Coronary artery (tissue), 2 donors: ENCODE measurements around the gene ATP2C2.
"Not testable (repeated sequence)": the region's sequence is repeated elsewhere in the genome, so short reads cannot be mapped to it uniquely, and the experiment has no call there.

Experiments
- DNase-seq: peaks from one replicate; pipeline ENCODE4 v3.0.0-alpha.2; 2017; ENCODE audit warnings: low spot score
- H3K27ac ChIP-seq, 2 donors: fragments of 200-600 bp; sonication (generic); one replicate each; pipeline ENCODE4 v1.5.1; 2016 to 2019
- H3K4me3 ChIP-seq: fragments of 200-600 bp; sonication (generic); 2 replicates; pipeline ENCODE4 v1.5.1; 2016; ENCODE audit warnings: mild to moderate bottlenecking, moderate library complexity
- TF ChIP-seq, protein P1 (sequence below): fragments of 200-600 bp; sonication (generic); IDR thresholded peaks from one replicate; pipeline ENCODE4 v1.5.1; 2019; ENCODE audit warnings: antibody characterized with exemption

Gene ATP2C2

DNA sequence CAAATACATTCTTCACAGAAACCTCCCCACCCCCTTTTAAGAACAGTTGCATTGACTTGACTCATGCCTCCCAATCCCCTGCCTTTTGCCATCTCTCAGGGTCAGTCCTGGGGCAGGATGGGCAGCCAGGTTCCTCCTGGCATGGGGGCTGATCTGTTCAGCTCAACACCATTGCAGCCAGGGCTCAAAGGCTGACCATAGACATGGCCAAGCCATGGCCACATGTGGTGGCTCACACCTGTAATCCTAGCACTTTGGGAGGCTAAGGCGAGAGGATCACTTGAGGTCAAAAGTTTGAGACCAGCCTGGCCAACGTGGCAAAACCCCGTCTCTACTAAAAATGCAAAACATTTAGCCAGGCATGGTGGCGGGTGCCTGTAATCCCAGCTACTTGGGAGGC, 14.1 kb downstream of the ATP2C2 start:
- Histone ChIP-seq H3K4me3 (no peak overlapping the region), H3K27ac (no peak overlapping the region)
- no peak for DNase-seq
- TF ChIP-seq, protein P1, sequence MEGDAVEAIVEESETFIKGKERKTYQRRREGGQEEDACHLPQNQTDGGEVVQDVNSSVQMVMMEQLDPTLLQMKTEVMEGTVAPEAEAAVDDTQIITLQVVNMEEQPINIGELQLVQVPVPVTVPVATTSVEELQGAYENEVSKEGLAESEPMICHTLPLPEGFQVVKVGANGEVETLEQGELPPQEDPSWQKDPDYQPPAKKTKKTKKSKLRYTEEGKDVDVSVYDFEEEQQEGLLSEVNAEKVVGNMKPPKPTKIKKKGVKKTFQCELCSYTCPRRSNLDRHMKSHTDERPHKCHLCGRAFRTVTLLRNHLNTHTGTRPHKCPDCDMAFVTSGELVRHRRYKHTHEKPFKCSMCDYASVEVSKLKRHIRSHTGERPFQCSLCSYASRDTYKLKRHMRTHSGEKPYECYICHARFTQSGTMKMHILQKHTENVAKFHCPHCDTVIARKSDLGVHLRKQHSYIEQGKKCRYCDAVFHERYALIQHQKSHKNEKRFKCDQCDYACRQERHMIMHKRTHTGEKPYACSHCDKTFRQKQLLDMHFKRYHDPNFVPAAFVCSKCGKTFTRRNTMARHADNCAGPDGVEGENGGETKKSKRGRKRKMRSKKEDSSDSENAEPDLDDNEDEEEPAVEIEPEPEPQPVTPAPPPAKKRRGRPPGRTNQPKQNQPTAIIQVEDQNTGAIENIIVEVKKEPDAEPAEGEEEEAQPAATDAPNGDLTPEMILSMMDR: no peak

- TF ChIP-seq, protein P1: no peak
- Histone ChIP-seq H3K27ac (no peak overlapping the region), H3K4me3 (no peak overlapping the region)
- no peak for DNase-seq
These were observed 14.8 kb downstream of the ATP2C2 start for GRCh38 chr16:84383106-84383505.

GRCh38 chr16:84386047-84386446, 17.7 kb downstream of the ATP2C2 start:
- Histone ChIP-seq H3K27ac (no peak overlapping the region), H3K4me3 (no peak overlapping the region)
- DNase-seq: no peak
- TF ChIP-seq, protein P1: no peak

DNA sequence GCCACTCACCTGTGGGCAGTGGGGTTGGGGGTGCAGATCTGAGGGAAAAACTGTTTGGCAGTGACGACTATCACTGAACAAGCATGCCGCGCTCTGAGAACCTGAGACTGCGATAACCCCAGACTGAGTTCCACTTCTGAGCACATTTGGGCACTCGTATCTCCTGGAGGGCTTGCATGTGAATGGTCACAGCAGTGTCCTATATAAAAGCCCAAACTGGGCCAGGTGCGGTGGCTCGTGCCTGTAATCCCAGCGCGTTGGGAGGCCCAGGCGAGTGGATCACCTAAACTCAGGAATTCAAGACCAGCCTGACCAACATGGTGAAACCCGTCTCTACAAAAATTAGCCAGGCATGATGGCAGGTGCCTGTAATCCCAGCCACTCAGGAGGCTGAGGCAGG, 18.7 kb downstream of the ATP2C2 start:
- Histone ChIP-seq H3K27ac (no peak overlapping the region), H3K4me3 (no peak overlapping the region)
- TF ChIP-seq, protein P1: no peak
- DNase-seq: no peak

GRCh38 chr16:84390131-84390785, 21.9 kb downstream of the ATP2C2 start:
- no peak overlapping the region for H3K4me3 ChIP-seq
- no peak overlapping the region for H3K27ac ChIP-seq
- DNase-seq: no peak
- TF ChIP-seq, protein P1: no peak

GRCh38 chr16:84391151-84392030, 23.1 kb downstream of the ATP2C2 start:
- Histone ChIP-seq H3K27ac (no peak overlapping the region), H3K4me3 (no peak overlapping the region)
- TF ChIP-seq, protein P1: no peak
- no peak for DNase-seq

DNA sequence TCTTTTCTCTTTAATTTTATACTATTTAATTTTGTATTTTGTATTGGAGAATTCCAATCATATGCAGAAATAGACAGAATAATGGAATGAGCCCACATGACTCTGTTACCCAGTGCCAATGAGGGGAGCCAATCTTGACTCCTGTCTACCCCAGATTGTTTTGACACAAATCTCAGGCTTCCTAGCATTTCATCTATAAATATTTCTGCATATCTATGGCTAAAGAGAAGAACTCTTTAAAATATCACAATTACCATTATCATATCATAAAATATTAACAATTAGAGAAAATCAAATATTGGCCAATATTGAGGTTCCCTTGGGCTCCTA, 23.7 kb downstream of the ATP2C2 start:
- no peak overlapping the region for H3K27ac ChIP-seq
- TF ChIP-seq, protein P1: no peak
- no peak overlapping the region for H3K4me3 ChIP-seq
- no peak for DNase-seq

- DNase-seq, H3K4me3 ChIP-seq, H3K27ac ChIP-seq: not testable (repeated sequence)
These were observed 27.7 kb downstream of the ATP2C2 start for GRCh38 chr16:84396082-84396481.
